H1 (cell line): ENCODE data around the gene XYLB. TPM values are rescaled to one million over a fixed set of nuclear protein-coding genes. Genes with fewer than 3 reads are reported as not detected.
"Not testable (repeated sequence)": the region's sequence is repeated elsewhere in the genome, so short reads cannot be mapped to it uniquely, and the experiment has no call there.

ENCODE experiments used
- CTCF ChIA-PET: fragments of 300-600 bp; sonication (Branson Sonifier 250); formaldehyde crosslinking; loops from one replicate; lab custom pipeline; 2021; ENCODE audit not compliant: partially characterized antibody; lab: Charles Lee
- POLR2A ChIA-PET: fragments of 300-600 bp; sonication (Branson Sonifier 250); formaldehyde crosslinking; loops from one replicate; lab custom pipeline; 2021; ENCODE audit warnings: inconsistent platforms; ENCODE audit not compliant: partially characterized antibody; lab: Charles Lee
- DNase-seq, 2 experiments: peaks; one replicate each; pipeline versions ENCODE4 v3.0.0 to v3.0.0-alpha.2; 2010 to 2022; ENCODE audit warnings: low spot score in 2 of 2, low read depth in 1 of 2, mixed read lengths in 1 of 2
- FAIRE-seq: peaks from 2 replicates; lab custom pipeline; 2011; peaks lifted over from hg19 to GRCh38; lab: Jason Lieb, UNC
- H2AFZ ChIP-seq: 2 replicates; pipeline ENCODE4 v1.8.1; 2012; ENCODE audit warnings: low read length, inconsistent platforms
- H2AK5ac ChIP-seq: 2 replicates; pipeline ENCODE4 v1.6.1; 2013; ENCODE audit warnings: low read depth, low read length
- H2BK120ac ChIP-seq: replicated peaks from 2 replicates; pipeline ENCODE3; 2013; ENCODE audit warnings: low read depth, low read length, inconsistent platforms
- H2BK12ac ChIP-seq: 2 replicates; pipeline ENCODE4 v1.6.1; 2013; ENCODE audit warnings: low read depth, low read length
- H2BK15ac ChIP-seq: 2 replicates; pipeline ENCODE4 v1.6.1; 2013; ENCODE audit warnings: low read length
- H2BK20ac ChIP-seq: 2 replicates; pipeline ENCODE4 v1.6.1; 2013; ENCODE audit warnings: low read length
- H2BK5ac ChIP-seq: 2 replicates; pipeline ENCODE4 v1.6.1; 2013; ENCODE audit warnings: low read depth, low read length
- H3K14ac ChIP-seq: 2 replicates; pipeline ENCODE4 v1.6.1; 2013; ENCODE audit warnings: inconsistent platforms; ENCODE audit not compliant: insufficient read length
- H3K18ac ChIP-seq: 2 replicates; pipeline ENCODE4 v1.6.1; 2013; ENCODE audit warnings: low read length; ENCODE audit errors: extremely low read depth
- H3K23ac ChIP-seq: 2 replicates; pipeline ENCODE4 v1.6.1; 2013; ENCODE audit warnings: inconsistent platforms; ENCODE audit not compliant: insufficient read length
- H3K23me2 ChIP-seq: 2 replicates; pipeline ENCODE4 v1.6.1; 2013; ENCODE audit warnings: low read depth, low read length
- H3K27ac ChIP-seq: 2 replicates; pipeline ENCODE4 v1.6.1; 2011; ENCODE audit warnings: low read depth, low read length, inconsistent platforms
- H3K27me3 ChIP-seq, 4 experiments: replicated peaks in 1 of 4; 1 replicate in 1 of 4; 2 replicates in 3 of 4; pipeline versions ENCODE4 v1.6.1 to v1.8.1; 2011 to 2013; ENCODE audit warnings: low read length in 3 of 4, mild to moderate bottlenecking in 3 of 4, inconsistent platforms in 2 of 4, mixed read lengths in 2 of 4, moderate library complexity in 1 of 4; ENCODE audit not compliant: control insufficient read depth in 3 of 4, insufficient read depth in 3 of 4; ENCODE audit errors: extremely low read depth in 1 of 4
- H3K36me3 ChIP-seq, 4 experiments: 2 replicates each; pipeline versions ENCODE4 v1.6.1 to v1.8.1; 2011 to 2013; ENCODE audit warnings: mild to moderate bottlenecking in 4 of 4, low read length in 3 of 4, moderate library complexity in 2 of 4, control low read depth in 1 of 4, inconsistent platforms in 1 of 4; ENCODE audit not compliant: insufficient read depth in 4 of 4, control insufficient read depth in 2 of 4
- H3K4ac ChIP-seq: replicated peaks from 2 replicates; pipeline ENCODE3; 2013; ENCODE audit warnings: low read length, low read depth, mixed read lengths, inconsistent platforms; ENCODE audit not compliant: insufficient read length
- H3K4me1 ChIP-seq, 4 experiments: replicated peaks in 1 of 4; 1 replicate in 1 of 4; 2 replicates in 3 of 4; pipeline versions ENCODE4 v1.6.1 to v1.8.1; 2011 to 2013; ENCODE audit warnings: low read length in 3 of 4, inconsistent platforms in 2 of 4, mixed read lengths in 1 of 4; ENCODE audit not compliant: insufficient read depth in 4 of 4, control insufficient read depth in 3 of 4
- H3K4me2 ChIP-seq, 2 experiments: 2 replicates each; pipeline versions ENCODE4 v1.6.1 to v1.8.1; 2011 to 2013; ENCODE audit warnings: low read depth in 2 of 2, low read length in 2 of 2, control low read depth in 1 of 2, inconsistent platforms in 1 of 2, mild to moderate bottlenecking in 1 of 2; ENCODE audit not compliant: insufficient read depth in 1 of 2
- H3K4me3 ChIP-seq, 4 experiments: fragments of 200-600, 300-600 bp in 1 of 4; sonication (generic), shearing (Covaris generic), sonication (Bioruptor Twin) in 1 of 4; 2 replicates each; pipeline versions ENCODE4 v1.5.1 to v1.8.1; 2011 to 2016; ENCODE audit warnings: low read length in 4 of 4, low read depth in 3 of 4, control low read depth in 2 of 4, inconsistent platforms in 2 of 4, mild to moderate bottlenecking in 2 of 4, mixed read lengths in 1 of 4, moderate library complexity in 1 of 4; ENCODE audit not compliant: insufficient read depth in 2 of 4; ENCODE audit errors: extremely low read depth in 1 of 4
- H3K56ac ChIP-seq: replicated peaks from 2 replicates; pipeline ENCODE3; 2013; ENCODE audit warnings: low read depth, mild to moderate bottlenecking, mixed read lengths, low read length, inconsistent platforms; ENCODE audit not compliant: insufficient read length
- H3K79me1 ChIP-seq: 2 replicates; pipeline ENCODE4 v1.6.1; 2013; ENCODE audit warnings: low read depth, low read length, control low read depth
- H3K79me2 ChIP-seq, 2 experiments: 2 replicates each; pipeline versions ENCODE4 v1.6.1 to v1.8.1; 2012 to 2013; ENCODE audit warnings: low read length in 2 of 2, mild to moderate bottlenecking in 2 of 2, inconsistent platforms in 1 of 2; ENCODE audit not compliant: insufficient read depth in 2 of 2, control insufficient read depth in 1 of 2
- H3K9ac ChIP-seq, 4 experiments: replicated peaks in 1 of 4; 1 replicate in 1 of 4; 2 replicates in 3 of 4; pipeline versions ENCODE4 v1.6.1 to v1.8.1; 2011 to 2013; ENCODE audit warnings: low read depth in 3 of 4, low read length in 3 of 4, control low read depth in 2 of 4, mild to moderate bottlenecking in 2 of 4, moderate library complexity in 2 of 4, inconsistent platforms in 1 of 4; ENCODE audit errors: extremely low read depth in 1 of 4
- H3K9me3 ChIP-seq, 2 experiments: 2 replicates each; pipeline versions ENCODE4 v1.6.1 to v1.8.1; 2012 to 2013; ENCODE audit warnings: mild to moderate bottlenecking in 2 of 2, moderate library complexity in 2 of 2, control low read depth in 1 of 2, inconsistent platforms in 1 of 2, low read depth in 1 of 2, low read length in 1 of 2, mixed read lengths in 1 of 2; ENCODE audit not compliant: insufficient read depth in 2 of 2
- H4K20me1 ChIP-seq, 2 experiments: replicated peaks in 1 of 2; 2 replicates each; pipeline versions ENCODE3 to v1.8.1; 2011 to 2013; ENCODE audit warnings: inconsistent platforms in 2 of 2, low read length in 2 of 2, mild to moderate bottlenecking in 1 of 2; ENCODE audit not compliant: insufficient read depth in 2 of 2, control insufficient read depth in 1 of 2
- H4K5ac ChIP-seq: 2 replicates; pipeline ENCODE4 v1.6.1; 2013; ENCODE audit warnings: low read length, low read depth, mixed read lengths, inconsistent platforms; ENCODE audit not compliant: insufficient read length
- H4K8ac ChIP-seq: 2 replicates; pipeline ENCODE4 v1.8.0; 2013; ENCODE audit warnings: mild to moderate bottlenecking, moderate library complexity, low read length, inconsistent platforms; ENCODE audit not compliant: insufficient read depth; ENCODE audit errors: extremely low read depth
- H4K91ac ChIP-seq: replicated peaks from 2 replicates; pipeline ENCODE3; 2013; ENCODE audit warnings: low read length, mixed read lengths, inconsistent platforms; ENCODE audit not compliant: insufficient read length
- WGBS, 2 experiments: shearing (Covaris generic) in 1 of 2; methylation state at CpG; one replicate each; pipeline versions ENCODE4 v1.1.6 to v1.1.7; 2013 to 2015; ENCODE audit warnings: low lambda C conversion rate in 2 of 2, mixed read lengths in 2 of 2, inconsistent platforms in 1 of 2, low coverage in 1 of 2, missing lambda C conversion rate in 1 of 2; ENCODE audit not compliant: insufficient replicate concordance in 2 of 2, insufficient coverage in 1 of 2, insufficient read length in 1 of 2; ENCODE audit errors: extremely low coverage in 1 of 2, missing lambda C conversion rate in 1 of 2; 5-methylcytosine and 5-hydroxymethylcytosine counted together
- polyA plus RNA-seq, 7 experiments: library from polyadenylated mRNA; depleted of rRNA in 3 of 7; stranded (reverse) in 5 of 7; unstranded in 2 of 7; fragments of >200 nt in 5 of 7; fragments of 200-250 nt in 2 of 7; gene quantifications; 1 replicate in 5 of 7; 2 replicates in 1 of 7; 4 replicates in 1 of 7; pipeline versions ENCODE4 v1.2.1 to v1.2.3, GENCODE V29; 2011 to 2013; ENCODE audit warnings: missing spikeins in 2 of 7, mixed read lengths in 2 of 7
- total RNA-seq: library from RNA; stranded (reverse); fragmentation: NEBNext Ultra II Directional; extraction: Animal tissue kit (Norgen Biotek cat#: 25700); gene quantifications from 2 replicates; pipeline ENCODE4 v1.2.1, GENCODE V29; 2021

XYLB gene
- total and polyA plus RNA-seq, 2 of the 8 experiments (the other 6 are each of a cell fraction or from before 2014, with no cell fraction given), result 1.7 to 5.5 TPM

DNA sequence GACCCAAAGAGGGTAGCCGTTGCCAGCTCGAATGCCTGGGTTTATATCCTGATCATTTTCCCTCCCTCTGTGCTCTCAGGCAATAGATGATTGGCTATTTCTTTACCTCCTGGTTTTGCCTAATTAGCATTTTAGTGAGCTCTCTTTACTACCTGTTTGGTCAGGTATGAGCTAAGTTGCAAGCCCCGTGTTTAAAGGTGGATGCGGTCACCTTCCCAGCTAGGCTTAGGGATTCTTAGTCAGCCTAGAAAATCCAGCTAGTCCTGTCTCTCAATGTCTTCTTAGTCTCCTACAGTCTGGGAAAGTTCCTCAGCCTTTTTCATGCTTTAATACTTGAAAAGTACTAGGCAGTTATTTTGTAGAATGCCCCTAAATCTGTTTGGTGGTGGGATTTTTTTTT is 49.5 kb upstream of the XYLB start:
- H3K79me2 ChIP-seq, H4K91ac ChIP-seq, H3K9ac ChIP-seq, H4K8ac ChIP-seq, H3K4me2 ChIP-seq, H3K4me1 ChIP-seq, FAIRE-seq, H2BK5ac ChIP-seq, H3K23me2 ChIP-seq, H2BK15ac ChIP-seq, H3K79me1 ChIP-seq, H3K56ac ChIP-seq, H3K14ac ChIP-seq, H2BK12ac ChIP-seq, H3K4me3 ChIP-seq, H3K4ac ChIP-seq, H4K20me1 ChIP-seq, H3K27ac ChIP-seq, H3K27me3 ChIP-seq, H2BK20ac ChIP-seq, H3K18ac ChIP-seq, H3K36me3 ChIP-seq, DNase-seq, H3K23ac ChIP-seq, H2AK5ac ChIP-seq, H2AFZ ChIP-seq, H2BK120ac ChIP-seq, H3K9me3 ChIP-seq, H4K5ac ChIP-seq: not testable (repeated sequence)
- WGBS, 2 experiments, result 85% methylated on average over 4 of the region's 4 CpGs; no CpG with 5 or more reads in 1 of the 2 experiments
- CTCF ChIA-PET, result interaction anchor here (0.7 to 4.7 kb wide), 13 partner anchors 8 to 183 kb away, joined by 3 to 41 read pairs (median 5); partner anchors contain the start of gene SLC22A14
- POLR2A ChIA-PET, result interaction anchor here (1.2 to 1.4 kb wide), 3 partner anchors 132 to 199 kb away, joined by 3 to 5 read pairs (median 3); partner anchors contain the start of genes EXOG and OXSR1
